Amygdala (tissue), 56 donors: ENCODE measurements around the gene IL18.
"Not testable (repeated sequence)": the region's sequence is repeated elsewhere in the genome, so short reads cannot be mapped to it uniquely, and the experiment has no call there.

Source experiments
- DNase-seq, 56 donors: peaks; one replicate each; lab custom pipeline; 2025; lab: John Stamatoyannopoulos, UW

The IL18 gene

GRCh38 chr11:112127056-112127455, 36.8 kb downstream of the IL18 start:
- DNase-seq: no peak

- no peak for DNase-seq
These were observed 40.8 kb downstream of the IL18 start for GRCh38 chr11:112123129-112123528.

DNA sequence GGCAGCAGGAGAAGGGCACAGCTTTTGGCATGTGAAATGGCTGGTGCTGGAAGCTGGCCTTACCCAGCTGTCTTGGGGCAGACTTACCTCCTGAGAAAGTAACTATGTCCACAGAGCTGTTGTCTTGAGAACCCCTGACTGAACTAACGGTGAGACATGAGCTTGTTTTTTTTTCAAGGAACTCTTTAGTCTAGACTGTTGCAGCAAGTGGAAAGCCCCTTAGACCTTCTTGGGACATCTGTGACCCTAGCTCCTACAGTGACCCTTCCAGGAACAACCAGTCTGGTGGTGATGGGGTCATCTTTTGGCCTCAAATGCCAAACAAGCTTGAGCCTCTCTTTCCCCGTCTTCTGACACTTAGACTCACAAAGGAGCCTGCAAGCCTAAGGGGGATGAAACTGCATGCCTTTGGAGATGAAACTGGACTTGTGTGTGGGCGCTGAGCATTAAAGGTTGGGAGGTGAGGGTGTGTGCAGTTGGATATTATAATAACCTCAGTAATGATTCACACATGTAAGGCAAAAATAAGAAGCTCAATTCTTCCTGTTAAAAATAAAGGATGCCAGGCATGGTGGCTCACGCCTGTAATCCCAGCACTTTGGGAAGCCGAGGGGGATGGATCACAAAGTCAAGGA, 41.8 kb downstream of the IL18 start:
- DNase-seq: no peak

GRCh38 chr11:112118176-112118575, 45.7 kb downstream of the IL18 start:
- DNase-seq: no peak

DNA sequence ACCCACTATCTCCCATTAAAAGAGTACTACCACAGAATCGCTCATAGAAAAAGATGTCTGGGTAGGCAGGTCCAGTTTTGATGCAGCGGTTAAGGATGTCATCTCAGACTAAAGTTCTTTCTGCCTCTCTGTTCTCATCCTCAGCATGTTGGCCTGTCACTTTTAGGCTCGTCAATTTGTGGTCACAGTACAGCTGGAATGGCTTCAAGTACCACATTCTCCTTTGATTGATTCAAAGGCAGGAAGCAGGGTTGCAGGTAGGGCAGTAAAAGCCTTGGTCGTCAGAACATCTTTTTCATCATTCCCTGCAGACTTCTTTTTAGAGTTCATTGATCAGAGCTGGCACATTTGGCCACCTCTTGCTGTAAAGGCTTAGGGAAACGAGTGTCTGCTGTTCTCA, 48.5 kb downstream of the IL18 start:
- DNase-seq: no peak

GRCh38 chr11:112114460-112114859, 49.4 kb downstream of the IL18 start:
- DNase-seq: no peak

GRCh38 chr11:112113539-112114457, 50.1 kb downstream of the IL18 start:
- DNase-seq: peak in 1 of 56 donors; percentile 28

DNA sequence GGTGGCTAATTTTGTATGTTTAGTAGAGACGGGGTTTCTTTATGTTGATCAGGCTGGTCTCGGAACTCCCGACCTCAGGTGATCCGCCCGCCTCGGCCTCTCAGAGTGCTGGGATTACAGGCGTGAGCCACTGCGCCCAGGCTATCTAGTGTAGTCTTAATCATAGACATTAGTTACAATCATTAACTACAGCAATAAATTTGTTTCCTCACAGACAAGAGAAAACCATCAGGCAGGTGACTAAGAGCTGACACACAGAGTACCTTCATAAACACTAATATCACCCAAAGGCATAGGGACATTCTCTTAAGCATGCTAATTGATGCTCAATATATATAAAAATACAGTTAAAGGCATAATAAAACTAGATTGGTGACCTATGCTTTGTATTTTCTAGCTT, 57.8 kb downstream of the IL18 start:
- DNase-seq: no peak

DNA sequence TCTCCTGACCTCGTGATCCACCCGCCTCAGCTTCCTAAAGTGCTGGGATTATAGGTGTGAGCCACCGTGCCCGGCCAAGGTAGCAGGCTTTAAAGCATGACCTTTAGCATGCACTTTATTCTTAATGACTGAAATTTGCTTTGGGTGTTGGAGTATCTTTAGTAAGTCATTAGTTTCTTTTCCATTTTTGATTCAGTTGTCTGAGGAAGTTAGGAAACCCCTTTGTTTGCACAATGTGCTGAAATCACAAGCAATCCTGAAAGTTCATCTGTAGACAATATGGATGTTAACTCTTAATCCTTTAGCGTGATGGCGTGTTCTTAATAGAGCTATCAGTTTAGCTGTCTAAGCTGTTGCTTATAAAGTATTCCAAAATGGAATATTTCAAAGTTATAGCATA, 60.4 kb downstream of the IL18 start:
- no peak for DNase-seq

DNA sequence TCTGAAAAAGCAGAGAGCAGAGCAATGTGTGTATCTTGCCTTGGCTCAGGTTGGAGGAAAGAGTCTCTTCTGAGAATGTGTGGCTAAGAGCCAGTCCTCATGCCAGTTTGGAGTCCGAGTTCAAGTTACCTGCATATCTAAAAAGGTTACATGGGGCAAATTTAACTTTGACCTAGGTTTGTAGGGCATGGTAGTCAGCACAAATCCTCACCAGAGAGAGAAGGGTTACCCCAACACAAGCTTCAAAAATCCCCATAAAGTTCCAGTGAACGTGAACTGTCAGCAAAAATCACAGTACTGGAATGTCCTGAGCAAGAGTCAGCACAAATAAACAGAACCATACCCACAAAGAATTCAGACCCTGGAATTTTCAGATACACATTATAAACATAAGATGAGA, 63.4 kb downstream of the IL18 start:
- no peak for DNase-seq

- no peak for DNase-seq
These were observed 66.0 kb downstream of the IL18 start for GRCh38 chr11:112097734-112098528.

DNA sequence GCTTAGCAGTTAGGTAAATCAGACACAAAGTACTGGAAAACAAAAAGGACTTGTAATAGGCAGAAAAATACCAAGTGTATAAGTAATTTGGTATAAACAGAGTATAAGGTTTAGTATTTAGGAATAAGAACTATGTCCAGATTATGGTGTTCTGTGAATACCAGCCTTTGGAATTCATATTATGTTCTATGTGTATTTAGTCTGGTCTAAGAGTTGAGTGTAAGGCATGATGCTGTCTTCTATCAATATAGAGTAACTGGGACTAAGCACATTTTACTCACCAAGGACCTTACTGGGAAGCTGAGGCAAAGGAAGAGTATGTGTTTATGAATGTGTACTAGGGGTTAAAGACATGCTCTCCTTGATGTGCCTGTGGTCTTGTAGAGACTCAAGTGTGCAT, 67.7 kb downstream of the IL18 start:
- DNase-seq: no peak

- not testable (repeated sequence) for DNase-seq
These were observed 68.6 kb downstream of the IL18 start for GRCh38 chr11:112095302-112095701.
